ENCODE data around the gene ACSF3.

The ACSF3 gene

GRCh38 chr16:89093602-89094251 is at the start of gene ACSF3:
Gene ACSF3 (plus strand): TSS chr16:89093852. CDS start chr16:89100682, 6,830 bp downstream.
- DNase-seq (ENCODE audit: low read depth in 2 of 2), result peak in 1 of 2 donors; percentile 60

- no peak for DNase-seq (ENCODE audit: low read depth in 2 of 2)
These were observed 49.1 kb upstream of the ACSF3 start for GRCh38 chr16:89044418-89045180.

DNA sequence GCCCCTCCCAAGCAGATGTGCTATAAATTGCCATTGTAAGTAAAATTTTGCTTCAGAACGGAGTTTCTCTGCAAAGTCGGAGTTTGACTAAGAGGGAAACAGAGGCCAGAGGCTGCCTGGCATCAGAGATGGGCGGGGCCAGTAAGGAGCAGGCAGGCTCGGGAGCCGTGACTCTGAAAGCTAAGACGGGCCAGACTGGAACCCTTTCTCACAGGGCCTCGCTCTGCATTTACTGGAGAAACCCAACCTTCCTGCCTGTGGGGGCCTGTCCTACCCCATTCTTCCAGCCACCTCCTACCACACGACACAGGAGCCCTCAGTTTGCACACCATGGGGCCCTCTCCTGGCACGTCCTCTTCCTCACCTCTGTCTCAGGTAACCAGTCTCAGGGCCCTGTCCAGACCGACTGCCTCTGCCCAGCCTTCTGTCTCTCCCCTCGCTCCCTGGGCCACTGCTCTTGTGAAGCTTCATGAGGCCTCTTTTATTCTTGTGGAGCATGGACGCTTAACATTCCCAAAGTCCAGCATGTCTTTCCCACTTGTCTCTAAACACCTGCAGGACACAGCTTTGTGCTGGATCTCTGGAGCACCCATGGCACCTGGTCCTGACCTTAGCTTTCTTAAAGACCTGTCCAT is 48.4 kb upstream of the ACSF3 start:
- DNase-seq (ENCODE audit: low read depth in 2 of 2), result no peak

DNA sequence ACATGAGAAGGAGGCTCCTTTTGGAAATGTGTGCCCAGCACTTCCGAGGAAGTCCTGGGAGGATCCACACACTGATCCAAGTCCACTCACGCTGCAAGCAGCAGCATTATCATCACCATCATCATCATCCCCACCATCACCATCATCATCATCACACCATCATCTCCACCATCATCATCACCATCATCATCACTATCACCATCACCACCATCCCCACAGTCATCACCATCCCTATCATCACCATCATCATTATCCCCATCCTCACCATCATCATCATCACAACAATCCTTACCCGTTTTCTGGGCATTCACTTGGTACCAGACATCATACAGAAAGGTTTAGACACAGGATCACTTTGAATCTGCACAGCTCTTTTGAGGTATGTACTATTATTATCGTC is 47.8 kb upstream of the ACSF3 start:
- no peak for DNase-seq (ENCODE audit: low read depth in 2 of 2)

- DNase-seq (ENCODE audit: low read depth in 2 of 2), result no peak
These were observed 47.2 kb upstream of the ACSF3 start for GRCh38 chr16:89046491-89046890.

- no peak for DNase-seq (ENCODE audit: low read depth in 2 of 2)
These were observed 46.1 kb upstream of the ACSF3 start for GRCh38 chr16:89047331-89048089.

- no peak for DNase-seq (ENCODE audit: low read depth in 2 of 2)
These were observed 45.4 kb upstream of the ACSF3 start for GRCh38 chr16:89048090-89048725.

GRCh38 chr16:89048871-89049422 is 44.7 kb upstream of the ACSF3 start:
- no peak for DNase-seq (ENCODE audit: low read depth in 2 of 2)

DNA sequence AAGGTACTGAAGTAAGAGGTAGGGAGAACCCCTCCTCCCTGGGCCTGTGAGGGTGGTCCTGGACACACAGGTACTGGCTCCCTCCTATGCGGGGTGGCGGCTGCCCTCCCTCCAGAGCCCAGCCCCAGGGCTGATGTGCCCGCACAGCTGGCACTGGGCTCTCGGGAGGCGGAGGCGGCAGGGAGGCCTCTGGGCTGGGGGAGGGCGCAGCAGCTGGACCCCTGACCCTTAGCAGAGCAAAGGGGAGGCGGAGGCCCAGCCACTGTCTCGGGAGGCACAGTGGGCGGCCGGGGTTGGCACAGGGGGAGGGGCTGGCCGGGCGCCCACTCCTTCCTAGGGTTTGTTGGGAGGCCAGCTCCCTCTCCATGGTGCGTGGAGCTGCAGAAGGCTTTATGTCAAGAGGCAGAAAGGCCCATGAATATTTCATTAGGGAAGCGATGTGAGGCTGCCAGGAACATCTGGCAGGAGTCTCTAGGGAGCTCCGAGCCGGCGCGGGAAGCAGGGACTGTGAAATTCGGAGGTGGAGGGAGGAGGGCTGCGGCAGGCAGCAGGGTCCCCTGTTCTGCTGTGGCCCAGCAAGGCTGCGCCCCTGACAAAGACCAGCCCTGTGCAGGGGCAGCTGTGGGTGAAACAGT is 44.1 kb upstream of the ACSF3 start:
- DNase-seq (ENCODE audit: low read depth in 2 of 2), result no peak

DNA sequence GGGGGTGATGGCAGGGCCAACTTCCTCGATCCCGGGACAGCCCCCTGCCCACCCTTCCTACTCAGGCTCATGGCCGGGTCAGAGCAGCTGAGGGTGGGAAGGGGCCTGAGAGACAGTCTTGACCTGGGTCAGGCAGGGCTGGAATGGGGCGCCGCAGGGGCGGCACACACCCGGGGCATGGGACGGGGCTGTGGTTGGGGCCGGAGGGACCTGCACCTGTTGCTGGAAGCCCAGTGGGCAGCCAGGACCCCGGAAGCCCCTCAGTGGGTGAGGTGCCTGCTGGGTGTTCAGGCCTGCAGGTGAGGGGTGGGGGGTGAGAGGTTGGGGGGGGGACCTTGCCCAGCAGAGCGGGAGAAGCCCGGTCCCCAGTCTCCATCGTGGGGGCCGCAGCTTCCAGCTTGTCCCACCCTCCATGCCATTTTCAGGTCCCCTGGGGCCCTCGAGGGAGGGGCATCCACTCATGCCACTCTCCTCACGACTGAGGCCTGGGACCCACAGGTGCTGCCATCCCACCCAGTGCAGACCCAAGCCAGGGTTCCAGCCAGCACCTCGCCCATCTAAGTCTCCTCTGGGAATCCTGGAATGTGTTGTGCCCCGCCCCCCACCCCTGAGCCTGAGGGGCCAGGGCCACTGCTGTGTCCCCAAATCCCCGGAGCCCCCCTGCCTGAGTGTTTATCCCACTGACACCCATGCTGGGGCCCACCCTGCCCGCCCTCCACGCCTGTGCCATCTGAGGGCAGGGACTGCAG is 43.4 kb upstream of the ACSF3 start:
- DNase-seq (ENCODE audit: low read depth in 2 of 2), result no peak

GRCh38 chr16:89050868-89051311 is 42.8 kb upstream of the ACSF3 start:
- no peak for DNase-seq (ENCODE audit: low read depth in 2 of 2)

DNA sequence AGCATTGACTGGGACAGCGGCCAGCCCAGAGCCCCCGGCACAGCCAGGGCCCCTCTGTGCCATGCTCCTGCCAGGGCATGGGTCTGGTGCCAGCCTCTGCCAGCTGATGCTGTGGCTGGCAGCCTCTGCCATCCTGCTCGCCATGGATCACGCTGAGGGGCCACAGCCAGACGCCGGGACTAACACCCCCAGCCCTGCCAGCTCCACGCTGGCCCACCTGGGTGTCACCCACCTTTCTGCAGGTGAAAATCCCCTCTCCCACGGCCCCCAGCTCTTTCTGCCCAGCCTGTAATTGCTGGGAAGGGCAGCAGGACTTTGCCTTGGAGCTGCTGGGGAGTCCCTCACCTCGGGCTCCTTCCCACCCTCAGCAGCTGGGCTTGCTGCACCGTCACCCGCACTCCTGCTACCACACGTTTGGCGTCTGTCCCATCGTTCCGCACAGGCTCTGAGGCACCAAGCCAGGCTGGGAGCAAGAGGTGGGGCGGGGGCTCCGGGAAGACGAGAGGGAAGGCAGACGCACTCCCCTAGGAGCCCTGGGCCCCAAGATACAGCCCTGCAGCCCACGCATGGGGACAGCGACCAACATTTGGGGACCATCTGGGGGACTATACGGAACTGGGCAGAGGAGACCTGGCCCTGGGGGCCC is 42.0 kb upstream of the ACSF3 start:
- no peak for DNase-seq (ENCODE audit: low read depth in 2 of 2)

DNA sequence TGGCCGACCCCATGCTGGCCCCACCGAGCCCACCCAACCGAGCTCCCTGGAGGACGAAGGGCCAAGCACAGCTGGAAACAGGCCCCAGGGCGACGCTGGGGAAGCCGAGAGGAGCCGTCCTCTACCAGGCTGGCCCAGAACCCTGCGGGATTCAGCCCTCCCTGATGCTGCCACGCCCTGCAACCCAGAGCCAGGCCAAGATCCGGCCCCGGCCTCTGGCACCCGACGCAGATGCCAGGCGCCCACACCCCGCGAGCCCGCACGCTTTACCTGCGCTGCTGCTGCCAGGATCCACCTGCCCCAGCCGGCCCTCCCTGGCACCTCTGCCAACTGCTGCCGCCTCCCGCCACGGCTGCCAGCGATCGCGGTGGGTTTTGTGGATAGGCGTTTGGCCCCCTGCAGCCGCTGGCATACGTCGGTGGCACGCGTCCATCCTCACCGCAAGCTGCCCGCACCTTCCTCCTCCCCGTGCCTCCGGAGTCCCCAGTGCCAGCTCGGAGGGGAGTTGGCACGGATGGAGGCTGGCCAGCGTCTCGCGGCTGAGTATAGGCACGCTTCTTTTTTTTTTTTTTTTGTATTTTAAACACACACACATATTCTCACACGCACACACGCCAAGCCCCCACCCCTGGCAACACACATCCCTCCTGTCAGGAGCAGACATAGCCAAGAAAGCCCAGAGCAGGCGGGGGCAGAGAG is 41.3 kb upstream of the ACSF3 start:
- DNase-seq (ENCODE audit: low read depth in 2 of 2), result no peak

- DNase-seq (ENCODE audit: low read depth in 2 of 2), result no peak
These were observed 40.5 kb upstream of the ACSF3 start for GRCh38 chr16:89052890-89053724.

DNA sequence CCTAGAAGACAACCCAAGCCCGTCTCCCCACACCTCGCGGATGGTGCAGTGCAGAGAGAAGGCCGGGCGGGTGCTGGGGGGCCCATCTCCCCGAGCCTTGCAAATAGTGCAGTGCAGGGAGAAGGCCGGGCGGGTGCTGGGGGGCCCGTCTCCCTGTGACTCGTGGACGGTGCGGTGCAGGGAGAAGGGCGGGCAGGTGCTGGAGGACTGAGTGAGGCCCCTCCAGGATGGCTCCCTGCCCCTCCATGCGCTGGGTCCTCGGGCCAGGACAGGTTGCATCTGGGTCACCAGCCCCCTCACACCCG is 40.0 kb upstream of the ACSF3 start:
- DNase-seq (ENCODE audit: low read depth in 2 of 2), result no peak

DNA sequence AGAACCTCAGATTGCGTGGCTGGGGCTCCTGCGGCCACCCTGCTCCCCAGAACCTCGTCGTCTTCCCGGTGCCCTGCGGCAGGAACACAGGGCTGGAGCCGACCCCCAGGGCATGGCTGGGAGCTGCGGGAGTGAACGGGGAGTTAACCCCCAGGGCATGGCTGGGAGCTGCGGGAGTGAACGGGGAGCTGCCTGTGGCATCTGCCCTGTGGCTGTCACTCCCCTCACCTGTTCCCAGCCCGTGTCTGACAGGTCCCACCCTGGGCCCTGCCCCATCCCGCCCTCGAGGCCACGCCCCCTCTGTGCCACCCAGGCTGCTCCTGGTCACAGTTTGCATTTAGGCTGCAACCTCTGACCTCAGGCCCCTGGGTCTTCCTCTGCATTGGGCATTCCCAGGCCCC is 39.4 kb upstream of the ACSF3 start:
- no peak for DNase-seq (ENCODE audit: low read depth in 2 of 2)

- no peak for DNase-seq (ENCODE audit: low read depth in 2 of 2)
These were observed 38.9 kb upstream of the ACSF3 start for GRCh38 chr16:89054714-89055113.

GRCh38 chr16:89055313-89055712 is 38.3 kb upstream of the ACSF3 start:
- DNase-seq (ENCODE audit: low read depth in 2 of 2), result no peak
